OCI-LY7 (cell line): ENCODE results near the gene TCEA3. TPM values are rescaled to one million over a fixed set of nuclear protein-coding genes. Genes with fewer than 3 reads are reported as not detected.

Experiments
- BruUV-seq: library from RNA; stranded (reverse); fragments of 400-500 nt; replicated peaks from 2 replicates; lab custom pipeline; 2021; lab: Mats Ljungman, UMichigan
- CTCF ChIA-PET: fragments of 300-600 bp; sonication (Branson Sonifier 250); formaldehyde crosslinking; loops from one replicate; lab custom pipeline; 2022; ENCODE audit warnings: antibody characterized with exemption; ENCODE audit not compliant: unreplicated experiment; lab: Charles Lee
- POLR2A ChIA-PET: fragments of 300-600 bp; sonication (Branson Sonifier 250); formaldehyde crosslinking; loops from one replicate; lab custom pipeline; 2022; ENCODE audit warnings: antibody characterized with exemption; lab: Charles Lee
- DNase-seq: peaks from one replicate; pipeline ENCODE4 v3.0.0-alpha.2; 2015; ENCODE audit warnings: low spot score
- H2AFZ ChIP-seq: fragments of 200-600 bp; sonication (generic), shearing (Covaris generic); 2 replicates; pipeline ENCODE4 v1.6.1; 2014; ENCODE audit warnings: mild to moderate bottlenecking, antibody characterized with exemption, low read length, moderate library complexity
- H3K27ac ChIP-seq: fragments of 200-600 bp; sonication (generic); 2 replicates; pipeline ENCODE4 v1.5.1; 2014; ENCODE audit warnings: mixed run types, low read depth, mild to moderate bottlenecking, moderate library complexity, low read length, inconsistent platforms; ENCODE audit not compliant: poor library complexity, severe bottlenecking
- H3K36me3 ChIP-seq: fragments of 200-600 bp; sonication (generic); 2 replicates; pipeline ENCODE4 v1.6.1; 2014; ENCODE audit warnings: mild to moderate bottlenecking, antibody characterized with exemption, low read length, moderate library complexity, mixed read lengths; ENCODE audit not compliant: insufficient read depth
- H3K4me1 ChIP-seq: fragments of 200-600 bp; sonication (generic); 2 replicates; pipeline ENCODE4 v1.5.1; 2014; ENCODE audit warnings: mild to moderate bottlenecking, low read length; ENCODE audit not compliant: insufficient read depth, poor library complexity, severe bottlenecking
- H3K4me2 ChIP-seq: fragments of 200-600 bp; sonication (generic); 2 replicates; pipeline ENCODE4 v1.6.1; 2014; ENCODE audit warnings: mild to moderate bottlenecking, low read length
- H3K4me3 ChIP-seq: fragments of 200-600 bp; sonication (generic); 2 replicates; pipeline ENCODE4 v1.5.1; 2014; ENCODE audit warnings: mild to moderate bottlenecking, low read depth, low read length; ENCODE audit not compliant: poor library complexity, severe bottlenecking
- H3K79me2 ChIP-seq: fragments of 200-600 bp; sonication (generic); 2 replicates; pipeline ENCODE4 v1.6.1; 2016; ENCODE audit warnings: low read depth, mild to moderate bottlenecking, low read length, moderate library complexity, mixed read lengths; ENCODE audit not compliant: insufficient read depth
- H3K9me2 ChIP-seq: fragments of 200-600 bp; sonication (generic); 2 replicates; pipeline ENCODE4 v1.6.1; 2016; ENCODE audit warnings: mild to moderate bottlenecking, low read length, mixed read lengths; ENCODE audit not compliant: insufficient read depth
- H3K9me3 ChIP-seq: fragments of 200-600 bp; sonication (generic); 2 replicates; pipeline ENCODE4 v1.6.1; 2014; ENCODE audit warnings: mild to moderate bottlenecking, mixed run types, low read length, mixed read lengths
- H4K20me1 ChIP-seq: fragments of 200-600 bp; sonication (generic); 2 replicates; pipeline ENCODE4 v1.6.1; 2014; ENCODE audit warnings: mild to moderate bottlenecking, antibody characterized with exemption, low read length, moderate library complexity, mixed read lengths; ENCODE audit not compliant: insufficient read depth
- CTCF ChIP-seq: fragments of 200-600 bp; sonication (generic); conservative IDR thresholded peaks from 2 replicates; pipeline ENCODE4 v1.5.1; 2014; ENCODE audit warnings: mild to moderate bottlenecking, antibody characterized with exemption, low read length, moderate library complexity, mixed read lengths
- EZH2phosphoT487 ChIP-seq: fragments of 200-600 bp; sonication (generic); IDR thresholded peaks from 2 replicates; pipeline ENCODE4 v1.6.1; 2018; ENCODE audit warnings: low read depth, borderline replicate concordance, mild to moderate bottlenecking, mixed run types, antibody characterized with exemption, low read length, moderate library complexity, mixed read lengths
- intact Hi-C: fragments of 100-400 bp; cut with micrococcal nuclease; formaldehyde crosslinking; loops from one replicate; pipeline ENCODE4 v1.10.0; 2022; ENCODE audit not compliant: unreplicated experiment
- total RNA-seq, 2 experiments: library from RNA; depleted of rRNA in 1 of 2; stranded (reverse); fragments of >200 nt in 1 of 2; shearing (Covaris generic) in 1 of 2; gene quantifications; 2 replicates each; pipeline ENCODE4 v1.2.3, GENCODE V29; 2014 to 2022

TCEA3 gene
- total RNA-seq, 2 experiments from 2014 or later = not detected

GRCh38 chr1:23387494-23387893 is 37.1 kb downstream of the TCEA3 start:
- no peaks in the 10 kb centered on the region for H4K20me1 ChIP-seq
- H3K4me1 ChIP-seq = peaks cover 4% of the 10 kb centered on the region
- no peak overlapping the region for H2AFZ ChIP-seq
- TF ChIP-seq CTCF = no peak
- no peak for TF ChIP-seq EZH2phosphoT487
- no peak for DNase-seq
- intact Hi-C loops = no loop called here
- H3K9me3 ChIP-seq = no peaks in the 10 kb centered on the region
- H3K4me2 ChIP-seq = no peak overlapping the region
- H3K9me2 ChIP-seq = no peaks in the 10 kb centered on the region
- H3K36me3 ChIP-seq = no peaks in the 10 kb centered on the region
- H3K79me2 ChIP-seq = no peaks in the 10 kb centered on the region
- ChIA-PET POLR2A (no interaction called here), CTCF (no interaction called here)
- H3K27ac ChIP-seq = no peak overlapping the region
- BruUV-seq = no TSS peak
- no peak overlapping the region for H3K4me3 ChIP-seq

GRCh38 chr1:23385119-23385621 is 39.4 kb downstream of the TCEA3 start:
- no peaks in the 10 kb centered on the region for H3K9me2 ChIP-seq
- no peak for TF ChIP-seq EZH2phosphoT487
- TF ChIP-seq CTCF = no peak
- no peak overlapping the region for H3K4me3 ChIP-seq
- H2AFZ ChIP-seq = no peak overlapping the region
- H3K9me3 ChIP-seq = no peaks in the 10 kb centered on the region
- H4K20me1 ChIP-seq = no peaks in the 10 kb centered on the region
- ChIA-PET CTCF (no interaction called here), POLR2A (interaction anchor here (0.7 kb wide), 2 partner anchors 31 to 116 kb away, joined by 4 to 5 read pairs; no protein-coding TSS in a partner anchor)
- H3K4me1 ChIP-seq = peaks cover 4% of the 10 kb centered on the region
- no peak for DNase-seq
- BruUV-seq = no TSS peak
- H3K79me2 ChIP-seq = no peaks in the 10 kb centered on the region
- H3K36me3 ChIP-seq = no peaks in the 10 kb centered on the region
- no peak overlapping the region for H3K27ac ChIP-seq
- intact Hi-C loops = no loop called here
- H3K4me2 ChIP-seq = no peak overlapping the region

GRCh38 chr1:23384312-23385058 is 40.1 kb downstream of the TCEA3 start:
- Histone ChIP-seq H3K27ac (no peak overlapping the region), H3K4me2 (no peak overlapping the region), H3K9me3 (no peaks in the 10 kb centered on the region), H3K4me1 (peaks cover 4% of the 10 kb centered on the region), H4K20me1 (no peaks in the 10 kb centered on the region), H2AFZ (no peak overlapping the region), H3K9me2 (no peaks in the 10 kb centered on the region), H3K4me3 (no peak overlapping the region), H3K79me2 (no peaks in the 10 kb centered on the region), H3K36me3 (no peaks in the 10 kb centered on the region)
- BruUV-seq = no TSS peak
- intact Hi-C loops = no loop called here
- DNase-seq = no peak
- CTCF ChIA-PET = no interaction called here
- POLR2A ChIA-PET = interaction anchor here (0.7 kb wide), 2 partner anchors 30 to 117 kb away, joined by 4 to 5 read pairs; no protein-coding TSS in a partner anchor
- TF ChIP-seq CTCF = no peak
